ENCODE data around the gene SHISAL1.

SHISAL1 gene

GRCh38 chr22:44318751-44319150, 6.0 kb upstream of the SHISAL1 start:
- Histone ChIP-seq H3K9me3 (ENCODE audit: control insufficient read depth, low read depth, low read length) (no peaks in the 10 kb centered on the region), H3K27me3 (ENCODE audit: control insufficient read depth, insufficient read depth, low read length) (no peaks in the 10 kb centered on the region), H3K27ac (ENCODE audit: low read length) (no peak overlapping the region), H3K9ac (ENCODE audit: low read length) (no peak overlapping the region), H3K36me3 (ENCODE audit: control insufficient read depth, low read depth, low read length) (no peaks in the 10 kb centered on the region), H3K4me3 (ENCODE audit: low read length) (no peak overlapping the region), H3K4me1 (ENCODE audit: control insufficient read depth, low read depth, low read length) (no peaks in the 10 kb centered on the region)

- Histone ChIP-seq H3K9ac (ENCODE audit: low read length) (no peak overlapping the region), H3K36me3 (ENCODE audit: control insufficient read depth, low read depth, low read length) (no peaks in the 10 kb centered on the region), H3K4me1 (ENCODE audit: control insufficient read depth, low read depth, low read length) (no peaks in the 10 kb centered on the region), H3K4me3 (ENCODE audit: low read length) (no peak overlapping the region), H3K27me3 (ENCODE audit: control insufficient read depth, insufficient read depth, low read length) (no peaks in the 10 kb centered on the region), H3K9me3 (ENCODE audit: control insufficient read depth, low read depth, low read length) (no peaks in the 10 kb centered on the region), H3K27ac (ENCODE audit: low read length) (no peak overlapping the region)
Measured at GRCh38 chr22:44317886-44318637, 5.3 kb upstream of the SHISAL1 start.

GRCh38 chr22:44317123-44317444, 4.3 kb upstream of the SHISAL1 start:
- H3K9ac ChIP-seq (ENCODE audit: low read length), result no peak overlapping the region
- H3K27me3 ChIP-seq (ENCODE audit: control insufficient read depth, insufficient read depth, low read length), result no peaks in the 10 kb centered on the region

GRCh38 chr22:44316393-44317122, 3.8 kb upstream of the SHISAL1 start:
- Histone ChIP-seq H3K9me3 (ENCODE audit: control insufficient read depth, low read depth, low read length) (no peaks in the 10 kb centered on the region), H3K36me3 (ENCODE audit: control insufficient read depth, low read depth, low read length) (no peaks in the 10 kb centered on the region), H3K27ac (ENCODE audit: low read length) (no peak overlapping the region), H3K9ac (ENCODE audit: low read length) (no peak overlapping the region), H3K4me1 (ENCODE audit: control insufficient read depth, low read depth, low read length) (no peaks in the 10 kb centered on the region), H3K27me3 (ENCODE audit: control insufficient read depth, insufficient read depth, low read length) (no peaks in the 10 kb centered on the region), H3K4me3 (ENCODE audit: low read length) (no peak overlapping the region)

More at GRCh38 chr22:44317123-44317444, 4.3 kb upstream of the SHISAL1 start:
- Histone ChIP-seq H3K36me3 (ENCODE audit: control insufficient read depth, low read depth, low read length) (no peaks in the 10 kb centered on the region), H3K4me3 (ENCODE audit: low read length) (no peak overlapping the region), H3K27ac (ENCODE audit: low read length) (no peak overlapping the region), H3K9me3 (ENCODE audit: control insufficient read depth, low read depth, low read length) (no peaks in the 10 kb centered on the region), H3K4me1 (ENCODE audit: control insufficient read depth, low read depth, low read length) (no peaks in the 10 kb centered on the region)

GRCh38 chr22:44314425-44315067, 1.8 kb upstream of the SHISAL1 start:
- no peak overlapping the region for H3K27ac ChIP-seq (ENCODE audit: low read length)
- no peaks in the 10 kb centered on the region for H3K9me3 ChIP-seq (ENCODE audit: control insufficient read depth, low read depth, low read length)
- H3K4me3 ChIP-seq (ENCODE audit: low read length), result no peak overlapping the region
- no peaks in the 10 kb centered on the region for H3K36me3 ChIP-seq (ENCODE audit: control insufficient read depth, low read depth, low read length)
- H3K4me1 ChIP-seq (ENCODE audit: control insufficient read depth, low read depth, low read length), result no peaks in the 10 kb centered on the region
- no peak overlapping the region for H3K9ac ChIP-seq (ENCODE audit: low read length)
- H3K27me3 ChIP-seq (ENCODE audit: control insufficient read depth, insufficient read depth, low read length), result no peaks in the 10 kb centered on the region

GRCh38 chr22:44313385-44314006, 745 bp upstream of the SHISAL1 start:
- H3K4me3 ChIP-seq (ENCODE audit: low read length), result no peak overlapping the region
- no peaks in the 10 kb centered on the region for H3K27me3 ChIP-seq (ENCODE audit: control insufficient read depth, insufficient read depth, low read length)
- H3K9me3 ChIP-seq (ENCODE audit: control insufficient read depth, low read depth, low read length), result no peaks in the 10 kb centered on the region
- no peaks in the 10 kb centered on the region for H3K4me1 ChIP-seq (ENCODE audit: control insufficient read depth, low read depth, low read length)
- no peak overlapping the region for H3K27ac ChIP-seq (ENCODE audit: low read length)
- no peaks in the 10 kb centered on the region for H3K36me3 ChIP-seq (ENCODE audit: control insufficient read depth, low read depth, low read length)
- no peak overlapping the region for H3K9ac ChIP-seq (ENCODE audit: low read length)

GRCh38 chr22:44311855-44312170, 938 bp downstream of the SHISAL1 start:
- Histone ChIP-seq H3K27me3 (ENCODE audit: control insufficient read depth, insufficient read depth, low read length) (no peaks in the 10 kb centered on the region), H3K4me1 (ENCODE audit: control insufficient read depth, low read depth, low read length) (no peaks in the 10 kb centered on the region), H3K9ac (ENCODE audit: low read length) (no peak overlapping the region), H3K27ac (ENCODE audit: low read length) (no peak overlapping the region), H3K9me3 (ENCODE audit: control insufficient read depth, low read depth, low read length) (no peaks in the 10 kb centered on the region), H3K36me3 (ENCODE audit: control insufficient read depth, low read depth, low read length) (no peaks in the 10 kb centered on the region), H3K4me3 (ENCODE audit: low read length) (no peak overlapping the region)

- Histone ChIP-seq H3K9me3 (ENCODE audit: control insufficient read depth, low read depth, low read length) (no peaks in the 10 kb centered on the region), H3K9ac (ENCODE audit: low read length) (no peak overlapping the region), H3K27ac (ENCODE audit: low read length) (no peak overlapping the region), H3K27me3 (ENCODE audit: control insufficient read depth, insufficient read depth, low read length) (no peaks in the 10 kb centered on the region), H3K4me3 (ENCODE audit: low read length) (no peak overlapping the region), H3K4me1 (ENCODE audit: control insufficient read depth, low read depth, low read length) (no peaks in the 10 kb centered on the region), H3K36me3 (ENCODE audit: control insufficient read depth, low read depth, low read length) (no peaks in the 10 kb centered on the region)
Measured at GRCh38 chr22:44311104-44311854, 1.5 kb downstream of the SHISAL1 start.

GRCh38 chr22:44309647-44310046, 3.1 kb downstream of the SHISAL1 start:
- H3K4me3 ChIP-seq (ENCODE audit: low read length), result no peak overlapping the region
- H3K36me3 ChIP-seq (ENCODE audit: control insufficient read depth, low read depth, low read length), result no peaks in the 10 kb centered on the region
- H3K9ac ChIP-seq (ENCODE audit: low read length), result no peak overlapping the region
- no peak overlapping the region for H3K27ac ChIP-seq (ENCODE audit: low read length)
- no peaks in the 10 kb centered on the region for H3K4me1 ChIP-seq (ENCODE audit: control insufficient read depth, low read depth, low read length)
- no peaks in the 10 kb centered on the region for H3K9me3 ChIP-seq (ENCODE audit: control insufficient read depth, low read depth, low read length)
- H3K27me3 ChIP-seq (ENCODE audit: control insufficient read depth, insufficient read depth, low read length), result no peaks in the 10 kb centered on the region

GRCh38 chr22:44309137-44309536, 3.6 kb downstream of the SHISAL1 start:
- Histone ChIP-seq H3K27ac (ENCODE audit: low read length) (no peak overlapping the region), H3K27me3 (ENCODE audit: control insufficient read depth, insufficient read depth, low read length) (no peaks in the 10 kb centered on the region), H3K36me3 (ENCODE audit: control insufficient read depth, low read depth, low read length) (no peaks in the 10 kb centered on the region), H3K9me3 (ENCODE audit: control insufficient read depth, low read depth, low read length) (no peaks in the 10 kb centered on the region), H3K4me1 (ENCODE audit: control insufficient read depth, low read depth, low read length) (no peaks in the 10 kb centered on the region), H3K9ac (ENCODE audit: low read length) (no peak overlapping the region), H3K4me3 (ENCODE audit: low read length) (no peak overlapping the region)

GRCh38 chr22:44307509-44308169, 5.1 kb downstream of the SHISAL1 start:
- Histone ChIP-seq H3K27ac (ENCODE audit: low read length) (no peak overlapping the region), H3K36me3 (ENCODE audit: control insufficient read depth, low read depth, low read length) (no peaks in the 10 kb centered on the region), H3K9ac (ENCODE audit: low read length) (no peak overlapping the region), H3K9me3 (ENCODE audit: control insufficient read depth, low read depth, low read length) (no peaks in the 10 kb centered on the region), H3K4me1 (ENCODE audit: control insufficient read depth, low read depth, low read length) (no peaks in the 10 kb centered on the region), H3K4me3 (ENCODE audit: low read length) (no peak overlapping the region), H3K27me3 (ENCODE audit: control insufficient read depth, insufficient read depth, low read length) (no peaks in the 10 kb centered on the region)

Data from iPS-18a (cell line).